Stimulated activated CD4-positive, alpha-beta T cell treated with anti-CD3 and anti-CD28 coated beads, TNF-alpha, amount 100 ng/mL, for 1 hour (primary cell): Measurements from ENCODE around the gene EPB41L1.
"Not testable (repeated sequence)": the region's sequence is repeated elsewhere in the genome, so short reads cannot be mapped to it uniquely, and the experiment has no call there.

Experiments used
- DNase-seq, 3 donors: peaks; one replicate each; pipeline ENCODE4 v3.0.0-alpha.2; 2020; ENCODE audit warnings: low read depth in 3 of 3, low spot score in 1 of 3

Gene EPB41L1

GRCh38 chr20:36125097-36125496 lies 29.4 kb upstream of the EPB41L1 start:
- DNase-seq: no peak

- DNase-seq: no peak
These were observed 27.6 kb upstream of the EPB41L1 start for GRCh38 chr20:36126836-36127527.

DNA sequence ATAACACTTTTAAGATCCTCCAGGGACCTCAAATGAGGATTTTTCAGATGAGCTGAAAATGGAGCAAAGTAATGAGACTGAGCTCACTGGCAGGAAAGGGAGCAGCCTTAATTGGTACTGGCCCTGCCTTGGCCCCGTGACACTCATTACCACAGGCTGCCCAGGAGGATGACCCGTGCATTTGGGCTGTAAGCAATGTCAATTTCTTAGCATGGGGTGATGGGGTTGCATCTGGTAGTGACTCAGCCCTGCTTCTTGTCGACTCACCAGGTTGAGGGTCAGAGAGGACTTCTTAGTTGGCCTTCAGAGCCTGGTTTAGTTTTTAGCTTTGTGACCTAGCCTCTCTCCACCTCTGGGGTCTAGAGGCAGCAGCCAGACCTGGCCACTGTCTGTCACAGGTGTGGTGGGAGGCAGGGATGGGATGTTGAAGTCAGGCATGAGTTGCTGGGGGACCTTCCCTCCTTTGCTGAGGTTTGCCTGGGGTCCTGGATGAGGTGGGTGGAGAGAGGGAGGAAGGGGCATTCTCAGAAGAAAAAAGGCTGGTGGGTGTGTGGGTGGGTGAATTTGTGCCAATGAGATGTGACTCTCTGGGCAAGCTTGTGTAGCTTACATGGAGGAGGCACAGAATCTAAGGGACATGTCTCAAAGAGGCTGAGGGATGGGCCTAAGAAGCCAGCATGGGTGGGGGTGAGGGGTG lies 25.9 kb upstream of the EPB41L1 start:
- DNase-seq: no peak

DNA sequence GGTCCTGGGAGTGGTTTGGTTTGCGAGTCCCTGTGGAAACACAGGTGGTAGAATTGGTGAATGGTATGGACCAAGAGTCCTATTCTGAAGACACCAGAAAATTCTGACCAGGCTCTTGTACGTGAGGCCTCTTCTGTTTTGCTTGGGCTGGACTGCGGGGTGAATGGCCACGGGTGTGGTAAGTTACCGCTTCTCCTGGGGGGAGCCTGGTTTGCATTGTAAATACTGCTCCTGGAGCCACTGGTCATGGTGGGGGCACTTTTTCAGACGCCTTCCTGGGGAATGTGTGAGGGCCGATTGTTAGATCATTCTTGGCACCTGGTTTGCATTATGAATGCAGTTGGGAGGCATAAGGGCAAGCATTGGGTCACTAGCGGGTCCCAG lies 25.4 kb upstream of the EPB41L1 start:
- DNase-seq: no peak

DNA sequence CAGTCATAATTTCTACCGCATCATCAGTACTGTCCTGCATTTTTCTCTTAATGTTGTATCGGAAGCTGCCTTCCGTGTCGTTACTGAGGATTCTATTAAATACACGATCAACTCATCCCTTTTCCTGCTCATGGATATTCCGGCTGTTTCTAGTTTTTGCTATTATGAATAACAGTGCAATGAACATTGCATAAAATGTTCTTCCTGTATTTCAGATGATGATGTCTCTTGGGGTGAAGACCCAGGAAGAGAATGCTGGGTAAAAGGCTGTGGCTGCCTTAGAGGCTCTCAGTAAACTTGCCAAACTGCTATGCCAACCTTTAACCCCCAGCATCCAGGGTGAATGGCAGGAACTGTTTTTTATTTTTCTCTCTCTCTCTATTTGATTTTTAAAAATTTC lies 24.1 kb upstream of the EPB41L1 start:
- DNase-seq: no peak

- DNase-seq: no peak
These were observed 21.7 kb upstream of the EPB41L1 start for GRCh38 chr20:36132802-36133211.

- DNase-seq: no peak
These were observed 20.7 kb upstream of the EPB41L1 start for GRCh38 chr20:36133821-36134220.

DNA sequence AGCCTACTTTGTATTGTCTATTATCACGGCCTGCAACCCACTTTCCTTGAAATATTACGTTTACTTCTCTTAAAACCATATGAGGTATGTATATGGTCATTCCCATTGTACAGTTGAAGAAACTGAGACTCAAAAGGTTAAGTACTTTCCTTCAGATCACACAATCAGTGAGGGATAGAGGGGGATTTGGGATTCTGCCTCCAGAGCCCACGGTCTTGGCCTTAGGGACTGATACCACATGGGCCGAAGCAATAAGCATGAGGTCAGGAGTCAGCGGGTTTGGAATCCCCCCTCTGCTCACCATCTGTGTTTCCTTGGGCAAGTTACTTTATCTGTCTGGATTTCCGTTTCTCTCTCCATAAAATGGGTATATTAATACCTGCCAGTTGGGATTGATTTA lies 19.4 kb upstream of the EPB41L1 start:
- no peak for DNase-seq

DNA sequence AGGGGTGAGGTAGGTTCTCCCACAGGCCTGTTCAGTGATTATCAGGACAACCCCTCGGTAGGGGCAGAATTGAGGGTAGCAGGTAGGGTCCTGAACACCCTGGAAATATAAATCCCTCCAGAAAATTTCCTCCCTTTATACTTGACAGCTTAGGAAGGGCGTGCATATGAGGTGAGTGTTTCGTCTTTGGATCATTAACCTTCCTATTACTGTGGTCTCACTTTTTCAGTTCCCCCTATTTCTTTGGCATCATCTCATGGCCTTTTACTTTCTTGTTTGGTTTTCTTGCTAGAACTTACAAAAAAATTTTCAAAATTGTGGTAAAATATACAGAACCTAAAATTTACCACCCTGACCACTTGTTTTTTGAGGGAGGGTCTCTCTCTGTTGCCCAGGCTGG lies 18.7 kb upstream of the EPB41L1 start:
- DNase-seq: no peak

DNA sequence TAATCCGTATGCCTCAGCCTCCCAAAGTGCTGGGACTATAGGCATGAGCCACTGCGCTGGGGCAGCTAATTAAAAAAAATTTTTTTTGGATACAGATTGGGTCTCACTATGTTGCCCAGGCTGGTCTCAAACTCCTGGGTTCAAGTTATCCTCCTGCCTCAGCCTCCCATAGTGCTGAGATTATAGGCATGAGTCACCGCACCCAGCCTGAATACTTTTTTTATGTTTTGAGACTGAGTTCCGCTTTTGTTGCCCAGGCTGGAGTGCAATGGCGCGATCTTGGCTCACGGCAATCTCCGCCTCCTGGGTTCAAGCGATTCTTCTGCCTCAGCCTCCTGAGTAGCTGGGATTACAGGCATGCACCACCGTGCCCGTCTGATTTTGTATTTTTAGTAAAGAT lies 17.2 kb upstream of the EPB41L1 start:
- DNase-seq: not testable (repeated sequence)

GRCh38 chr20:36141310-36141709 lies 13.2 kb upstream of the EPB41L1 start:
- no peak for DNase-seq

DNA sequence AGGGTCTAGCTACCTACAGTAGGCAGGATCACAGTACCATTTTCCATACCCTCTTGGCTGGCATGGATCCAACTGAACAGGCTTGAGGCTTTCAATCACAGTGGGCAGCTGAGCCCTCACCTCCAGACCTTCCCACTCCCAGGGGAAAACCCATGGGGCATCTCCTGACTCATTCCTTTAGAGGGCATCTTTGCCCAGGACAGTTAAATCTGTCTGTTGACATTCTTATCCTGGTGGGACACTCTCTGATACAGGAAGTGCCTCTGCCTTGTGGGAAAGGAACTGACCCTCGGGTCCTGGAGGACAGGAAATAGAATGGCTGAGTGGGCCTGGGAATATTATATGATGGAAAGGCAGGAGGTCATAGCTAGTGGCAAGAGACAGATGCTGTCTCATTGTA lies 10.2 kb upstream of the EPB41L1 start:
- DNase-seq: no peak

- DNase-seq: no peak
These were observed 8.4 kb upstream of the EPB41L1 start for GRCh38 chr20:36145877-36146707.

GRCh38 chr20:36147690-36148089 lies 6.8 kb upstream of the EPB41L1 start:
- DNase-seq: no peak

GRCh38 chr20:36148439-36148838 lies 6.1 kb upstream of the EPB41L1 start:
- no peak for DNase-seq

DNA sequence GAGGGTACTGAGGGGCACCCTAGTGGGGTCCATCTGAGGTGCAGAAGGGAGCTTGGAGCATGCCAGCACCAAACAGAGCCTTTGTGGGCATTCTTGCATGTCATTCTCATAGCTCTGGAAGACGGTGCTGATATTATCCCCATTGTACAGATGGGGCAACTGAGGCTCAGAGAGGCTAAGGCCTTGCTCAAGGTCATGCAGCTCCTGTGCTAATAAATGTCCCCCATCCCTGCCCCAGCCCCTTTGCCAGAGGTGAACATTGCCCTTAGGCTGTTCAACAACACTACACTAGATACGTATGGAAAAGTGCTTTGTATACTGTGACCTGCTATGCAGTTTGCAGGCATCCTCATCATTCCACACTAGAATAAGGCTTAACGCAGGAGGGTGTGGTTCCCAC lies 5.5 kb upstream of the EPB41L1 start:
- DNase-seq: no peak

DNA sequence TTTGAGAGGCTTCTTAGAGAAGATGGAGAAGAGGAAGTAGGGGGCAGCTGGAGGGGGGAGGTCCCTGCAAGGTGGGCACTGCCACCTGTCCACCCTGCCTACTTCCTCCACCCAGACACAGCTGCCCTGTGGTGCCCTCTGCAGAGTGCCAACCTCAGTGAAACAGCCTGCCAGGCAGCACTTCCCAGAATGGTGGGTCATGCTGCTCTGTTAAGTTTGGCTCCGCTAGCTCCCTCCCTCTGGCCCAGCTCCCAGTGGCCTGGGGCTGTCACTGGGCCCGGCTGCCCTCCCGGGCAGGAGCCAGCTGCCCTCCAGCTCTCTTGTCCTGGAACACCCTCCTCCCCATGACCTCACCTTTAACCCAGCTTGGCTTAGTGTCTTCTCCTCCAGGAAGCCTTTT lies 5.1 kb upstream of the EPB41L1 start:
- DNase-seq: no peak

GRCh38 chr20:36150489-36150846 lies 4.1 kb upstream of the EPB41L1 start:
- no peak for DNase-seq

- DNase-seq: no peak
These were observed 3.5 kb upstream of the EPB41L1 start for GRCh38 chr20:36150847-36151539.

DNA sequence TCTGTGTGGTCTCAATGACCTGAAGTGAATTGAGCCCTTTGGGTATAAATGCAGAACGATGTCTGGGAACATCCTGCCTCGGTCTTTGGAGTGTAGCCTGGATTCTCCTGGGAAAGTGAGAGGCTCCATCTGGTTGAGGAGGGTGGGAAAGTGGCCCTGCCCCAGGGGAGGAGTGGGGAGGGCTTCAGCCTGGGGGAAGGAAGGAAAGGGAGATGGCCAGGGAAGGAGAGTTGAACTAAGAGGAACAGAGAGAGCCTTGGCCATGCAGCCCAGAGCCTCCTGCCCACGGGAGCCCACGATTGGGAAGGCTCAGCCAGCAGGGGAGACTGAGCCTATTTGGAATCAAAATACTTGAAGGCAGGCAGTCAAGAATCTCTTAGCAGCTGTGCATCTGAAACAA lies 2.3 kb upstream of the EPB41L1 start:
- DNase-seq: no peak

- DNase-seq: no peak
These were observed 1.3 kb upstream of the EPB41L1 start for GRCh38 chr20:36153204-36153603.
